ENCODE results near the gene PITPNM3.

Gene PITPNM3

GRCh38 chr17:6462692-6463091 is 93.7 kb downstream of the PITPNM3 start:
- no peak for DNase-seq (ENCODE audit: low read depth in 2 of 2)

DNA sequence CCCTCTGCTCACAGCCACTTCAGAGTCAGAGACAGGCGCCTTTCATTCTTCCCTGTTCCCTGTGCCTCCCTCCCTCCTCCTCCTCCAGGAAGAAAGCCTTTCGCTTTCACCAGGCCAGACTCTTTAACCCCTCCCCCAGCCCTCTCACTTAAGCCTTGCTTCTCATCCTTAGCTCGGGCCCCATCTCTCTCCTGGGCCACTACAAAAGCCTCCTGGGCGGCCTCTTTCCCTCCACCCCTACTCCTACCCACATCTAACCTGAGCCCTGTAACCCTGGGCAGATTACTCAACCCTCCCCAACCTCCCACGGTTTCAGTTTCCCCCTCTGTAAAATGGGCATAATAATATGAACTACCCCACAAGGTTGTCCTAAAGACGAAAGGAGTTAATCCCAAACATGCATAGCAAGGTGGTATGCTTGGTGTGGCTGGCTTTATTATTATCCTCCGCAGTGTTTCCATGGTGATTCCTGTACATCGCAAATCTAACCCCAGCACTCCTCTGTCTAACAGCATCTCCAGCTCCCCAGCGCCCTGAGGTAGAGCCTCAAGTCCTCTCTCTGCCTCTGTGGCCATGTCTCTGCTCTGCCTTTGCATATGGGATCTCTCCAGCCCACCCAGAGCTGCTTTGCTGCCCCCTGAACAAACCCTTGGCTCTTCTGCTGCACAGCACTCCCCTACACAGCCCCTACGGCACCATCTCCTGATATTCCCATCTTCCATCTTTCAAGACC is 94.4 kb downstream of the PITPNM3 start:
- DNase-seq (ENCODE audit: low read depth in 2 of 2): no peak

DNA sequence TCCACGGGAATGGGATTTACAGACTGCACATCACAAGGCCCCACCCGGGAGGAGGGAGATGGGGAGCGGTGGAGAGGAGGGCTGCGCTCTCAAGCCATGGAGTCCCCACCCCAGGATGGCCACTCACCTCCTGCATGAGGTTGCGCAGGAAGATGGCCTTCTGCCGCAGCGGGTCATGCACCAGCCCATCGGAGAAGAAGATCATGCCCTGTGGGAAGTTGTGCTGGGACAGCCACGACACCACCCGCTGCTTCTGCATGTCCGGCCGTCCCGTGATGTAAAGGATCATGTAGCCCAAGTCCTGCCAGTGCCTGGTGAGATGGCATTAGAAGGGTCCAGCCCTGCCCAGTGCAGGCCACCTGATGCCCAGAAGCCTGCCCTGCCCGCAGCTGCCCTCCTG is 95.1 kb downstream of the PITPNM3 start:
- DNase-seq (ENCODE audit: low read depth in 2 of 2): no peak

GRCh38 chr17:6460531-6461161 is 95.7 kb downstream of the PITPNM3 start:
- DNase-seq (ENCODE audit: low read depth in 2 of 2): no peak

DNA sequence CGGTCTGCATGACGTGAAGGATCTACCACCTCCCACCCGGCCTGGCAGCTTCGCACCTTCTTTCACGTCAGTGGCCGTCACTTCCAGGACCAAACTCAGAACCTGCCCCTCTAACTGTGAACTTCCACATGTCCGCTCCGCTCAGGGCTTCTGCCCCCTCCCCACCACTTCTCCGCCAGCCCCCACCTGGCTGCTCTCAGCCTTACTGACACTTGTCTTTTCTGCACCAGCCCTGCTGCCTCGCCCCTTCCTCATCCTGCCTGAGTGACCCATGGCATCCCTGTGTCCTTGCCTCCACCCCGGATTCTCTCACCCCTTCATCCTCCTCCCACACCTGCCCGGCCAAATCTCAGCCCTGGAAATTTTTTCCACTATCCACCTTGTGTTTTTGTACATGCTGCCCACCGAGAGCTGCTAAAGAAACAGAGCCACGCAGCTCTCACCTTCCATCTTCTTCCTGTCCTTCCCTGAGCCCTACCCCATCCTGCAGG is 97.8 kb downstream of the PITPNM3 start:
- no peak for DNase-seq (ENCODE audit: low read depth in 2 of 2)

- DNase-seq (ENCODE audit: low read depth in 2 of 2): no peak
Observed at GRCh38 chr17:6457688-6458459, 98.5 kb downstream of the PITPNM3 start.

DNA sequence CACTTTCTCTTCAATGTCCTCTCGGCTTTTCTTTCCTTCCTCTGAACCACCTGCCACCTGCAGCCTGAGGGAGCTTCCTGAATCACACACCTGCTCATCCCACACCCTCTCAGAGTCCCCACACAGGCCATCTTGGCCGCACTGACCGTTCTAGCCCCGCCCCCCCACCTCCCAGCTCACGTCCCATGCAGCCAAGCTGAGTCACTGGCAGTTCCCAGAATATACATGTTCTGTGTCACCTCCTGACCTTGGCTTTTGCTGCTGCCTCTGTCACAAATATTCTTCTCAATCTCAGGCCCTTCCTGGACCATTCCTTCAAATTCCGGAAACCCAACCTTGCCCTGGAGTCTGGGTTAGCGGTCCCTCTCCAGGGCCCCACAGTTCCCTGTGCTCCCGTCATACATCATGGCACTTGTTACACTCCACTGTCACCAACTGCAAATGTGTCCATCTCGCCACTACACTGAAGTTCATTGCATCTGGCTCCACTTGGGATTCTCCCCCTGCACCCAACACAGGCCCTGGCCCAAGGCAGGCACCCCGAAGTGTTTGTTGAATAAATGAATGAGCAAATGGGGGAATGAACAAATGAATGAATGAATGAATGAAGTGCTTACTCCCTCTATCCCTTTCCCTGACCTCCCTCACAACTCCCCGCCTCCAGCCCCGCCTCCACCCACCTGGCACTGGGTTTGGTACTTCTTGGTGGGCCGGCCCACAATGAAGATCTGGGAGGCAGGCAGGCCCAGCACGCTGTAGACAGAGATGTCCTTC is 99.3 kb downstream of the PITPNM3 start:
- no peak for DNase-seq (ENCODE audit: low read depth in 2 of 2)

GRCh38 chr17:6456321-6456720 is 100.0 kb downstream of the PITPNM3 start:
- DNase-seq (ENCODE audit: low read depth in 2 of 2): no peak

DNA sequence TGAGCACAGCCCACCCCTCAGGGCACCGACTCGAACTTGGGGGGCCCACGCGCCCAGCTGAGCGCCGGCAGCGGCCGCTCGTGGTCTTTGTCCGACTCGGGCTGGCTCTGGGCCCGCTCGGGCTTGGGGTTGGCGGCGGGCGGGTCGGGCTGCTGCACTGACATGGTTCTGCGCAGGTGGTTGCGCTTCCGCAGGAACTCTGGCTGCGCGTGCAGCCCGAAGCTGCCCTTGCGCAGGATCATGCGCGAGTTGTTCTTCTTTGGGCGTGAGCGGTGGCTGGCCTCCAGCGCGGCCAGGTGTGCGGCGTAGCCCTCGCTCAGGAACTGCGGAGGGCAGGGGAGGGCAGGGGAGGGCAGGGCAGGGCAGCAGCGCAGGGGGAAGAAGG is 101.0 kb downstream of the PITPNM3 start:
- peak in 1 of 2 donors; percentile 17 for DNase-seq (ENCODE audit: low read depth in 2 of 2)

DNA sequence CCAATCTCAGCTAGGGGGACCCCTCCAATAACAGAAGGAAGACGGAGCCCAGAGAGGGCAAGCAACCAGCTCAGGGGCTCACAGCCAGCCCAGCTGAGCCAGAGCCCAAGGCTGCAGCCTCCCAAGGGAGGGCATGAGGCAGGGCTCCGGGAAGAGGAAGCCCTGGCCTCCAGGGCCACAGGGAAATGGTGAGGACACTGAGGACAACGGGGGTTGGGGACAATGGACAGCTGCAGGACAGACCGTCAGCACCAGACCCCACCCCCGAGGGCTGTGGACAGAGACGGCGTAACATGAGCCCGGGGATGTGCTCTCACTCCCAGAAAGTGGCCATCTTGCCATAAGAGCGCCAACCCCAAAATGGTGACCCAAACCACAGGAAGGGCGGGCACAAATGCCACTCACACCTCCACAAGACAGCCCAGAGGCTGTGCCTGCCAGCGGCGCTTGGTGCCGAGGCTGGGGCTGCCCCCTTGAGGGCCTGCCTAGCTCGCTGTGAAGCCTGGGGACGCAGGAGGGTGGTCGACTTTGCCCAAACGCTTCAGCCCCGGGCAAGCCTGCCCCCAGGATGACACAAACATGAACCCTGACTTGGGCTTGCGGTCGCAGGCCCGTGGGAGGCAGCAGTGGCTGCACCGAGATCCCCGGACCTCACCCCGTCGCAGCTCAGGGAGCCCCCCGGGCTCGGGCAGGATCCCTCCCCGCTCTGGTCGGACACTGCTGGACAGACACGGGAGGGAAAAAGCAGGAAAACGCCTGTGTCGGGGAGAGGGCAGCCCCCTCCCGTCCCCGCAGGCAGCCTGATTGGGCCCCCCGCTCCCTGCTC is 101.6 kb downstream of the PITPNM3 start:
- DNase-seq (ENCODE audit: low read depth in 2 of 2): no peak

GRCh38 chr17:6453279-6454024 is 102.9 kb downstream of the PITPNM3 start:
- no peak for DNase-seq (ENCODE audit: low read depth in 2 of 2)

DNA sequence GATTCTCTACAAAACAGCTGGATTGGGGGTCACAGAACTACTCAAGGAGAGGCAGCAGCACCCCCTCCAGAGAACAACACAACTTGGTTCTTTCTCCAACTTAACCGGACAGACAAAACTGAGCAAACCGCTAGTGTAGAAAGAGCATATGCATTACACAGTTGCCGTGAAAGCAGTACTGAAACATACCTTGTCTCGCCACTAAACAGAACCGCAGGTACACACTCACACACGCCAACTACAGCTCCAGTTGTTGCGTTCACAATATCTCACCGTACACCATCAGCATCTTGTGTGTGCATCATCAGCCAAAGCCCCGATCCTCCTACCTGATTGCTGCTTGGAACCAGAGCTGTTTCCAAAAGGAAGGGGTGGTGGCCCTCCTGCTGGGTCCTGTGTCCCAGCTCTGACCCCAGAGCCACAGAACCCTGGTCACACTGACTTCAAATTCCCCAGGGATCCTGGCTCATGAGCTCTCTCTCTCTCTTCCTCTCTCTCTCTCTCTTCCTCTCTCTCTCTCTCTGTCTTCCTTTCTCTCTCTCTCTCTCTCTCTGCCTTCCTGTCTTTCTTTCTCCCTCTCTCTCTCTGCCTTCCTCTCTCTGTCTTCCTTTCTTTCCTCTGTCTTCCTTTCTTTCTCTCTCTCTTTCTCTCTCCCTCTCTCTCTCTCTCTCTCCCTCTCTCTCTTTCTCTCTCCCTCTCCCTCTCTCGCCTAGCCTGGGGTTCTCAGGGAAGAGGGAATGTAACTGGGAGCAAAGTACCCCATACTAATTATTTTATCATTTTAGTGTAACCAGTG is 103.7 kb downstream of the PITPNM3 start:
- DNase-seq (ENCODE audit: low read depth in 2 of 2): no peak

- no peak for DNase-seq (ENCODE audit: low read depth in 2 of 2)
Observed at GRCh38 chr17:6450926-6451832, 105.2 kb downstream of the PITPNM3 start.

GRCh38 chr17:6449307-6449706 is 107.0 kb downstream of the PITPNM3 start:
- DNase-seq (ENCODE audit: low read depth in 2 of 2): no peak

GRCh38 chr17:6448473-6448872 is 107.9 kb downstream of the PITPNM3 start:
- no peak for DNase-seq (ENCODE audit: low read depth in 2 of 2)

- DNase-seq (ENCODE audit: low read depth in 2 of 2): no peak
Observed at GRCh38 chr17:6446516-6447100, 109.7 kb downstream of the PITPNM3 start.

DNA sequence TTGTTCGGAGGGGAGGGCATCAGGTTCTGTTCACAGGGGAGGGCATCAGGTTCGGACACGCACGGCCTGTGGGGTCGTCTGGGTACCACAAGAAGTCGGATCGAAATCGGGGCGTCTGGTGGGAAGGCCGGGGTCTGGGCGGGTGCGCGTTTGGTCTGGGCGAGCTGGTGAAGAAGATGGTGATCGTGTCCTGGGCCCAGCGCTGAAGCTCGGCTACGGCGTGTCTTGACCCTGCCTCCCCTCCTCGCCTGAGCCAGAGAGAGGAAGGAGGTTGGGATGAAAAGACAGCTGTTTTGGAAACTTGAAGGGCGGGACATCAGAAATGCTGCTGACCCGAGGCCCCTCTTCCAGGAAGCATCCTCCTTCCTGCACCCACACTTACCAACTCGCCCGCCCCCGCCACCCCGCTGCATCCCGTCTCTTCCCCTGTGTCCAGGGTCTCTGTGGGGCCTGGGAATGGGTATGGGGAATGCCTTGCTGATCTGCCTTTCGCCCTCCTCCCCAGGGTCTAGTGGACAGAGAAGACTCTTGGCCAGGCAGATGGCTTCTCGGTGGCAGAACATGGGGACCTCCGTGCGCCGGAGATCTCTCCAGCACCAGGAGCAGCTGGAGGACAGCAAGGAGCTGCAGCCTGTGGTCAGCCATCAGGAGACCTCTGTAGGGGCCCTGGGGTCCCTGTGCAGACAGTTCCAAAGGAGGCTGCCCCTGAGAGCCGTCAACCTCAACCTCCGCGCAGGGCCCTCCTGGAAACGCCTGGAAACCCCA is 111.6 kb downstream of the PITPNM3 start:
- DNase-seq (ENCODE audit: low read depth in 2 of 2): no peak

All from activated CD4-positive, alpha-beta T cell treated with anti-CD3 and anti-CD28 coated beads for 24 hours (primary cell).